ENCODE data around the gene CLCN5. TPM values are rescaled to one million over a fixed set of nuclear protein-coding genes. Genes with fewer than 3 reads are reported as not detected.

The CLCN5 gene
- total RNA-seq, 1 donor from 2014 or later: 15.6 TPM

DNA sequence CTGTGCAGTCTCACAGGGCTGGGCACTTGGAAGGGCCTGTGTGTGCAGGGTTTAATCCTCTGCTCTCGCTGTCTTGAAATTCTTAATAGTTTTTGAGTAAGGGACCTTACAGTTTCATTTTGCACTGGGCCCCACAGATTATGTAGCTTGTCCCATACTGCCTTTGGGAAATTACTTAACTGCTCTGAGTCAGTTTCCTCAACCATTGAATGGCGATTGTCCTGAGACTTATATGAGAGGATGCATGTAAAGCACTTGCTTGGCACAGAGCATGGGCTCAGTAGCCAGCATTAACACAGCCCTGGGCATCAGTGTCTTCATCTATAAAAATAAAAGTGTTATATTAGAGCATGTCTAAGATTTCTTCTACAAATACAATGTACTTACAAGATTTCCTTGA is 55.8 kb downstream of the CLCN5 start:
- DNase-seq (ENCODE audit: low read depth): no peak
- Histone ChIP-seq H3K36me3 (ENCODE audit: control insufficient read depth, insufficient read depth, low read length) (no peaks in the 10 kb centered on the region), H3K27me3 (ENCODE audit: control insufficient read depth, insufficient read depth, low read length) (no peaks in the 10 kb centered on the region), H3K4me3 (ENCODE audit: low read depth, low read length) (no peak overlapping the region)
- TF ChIP-seq, protein P1, sequence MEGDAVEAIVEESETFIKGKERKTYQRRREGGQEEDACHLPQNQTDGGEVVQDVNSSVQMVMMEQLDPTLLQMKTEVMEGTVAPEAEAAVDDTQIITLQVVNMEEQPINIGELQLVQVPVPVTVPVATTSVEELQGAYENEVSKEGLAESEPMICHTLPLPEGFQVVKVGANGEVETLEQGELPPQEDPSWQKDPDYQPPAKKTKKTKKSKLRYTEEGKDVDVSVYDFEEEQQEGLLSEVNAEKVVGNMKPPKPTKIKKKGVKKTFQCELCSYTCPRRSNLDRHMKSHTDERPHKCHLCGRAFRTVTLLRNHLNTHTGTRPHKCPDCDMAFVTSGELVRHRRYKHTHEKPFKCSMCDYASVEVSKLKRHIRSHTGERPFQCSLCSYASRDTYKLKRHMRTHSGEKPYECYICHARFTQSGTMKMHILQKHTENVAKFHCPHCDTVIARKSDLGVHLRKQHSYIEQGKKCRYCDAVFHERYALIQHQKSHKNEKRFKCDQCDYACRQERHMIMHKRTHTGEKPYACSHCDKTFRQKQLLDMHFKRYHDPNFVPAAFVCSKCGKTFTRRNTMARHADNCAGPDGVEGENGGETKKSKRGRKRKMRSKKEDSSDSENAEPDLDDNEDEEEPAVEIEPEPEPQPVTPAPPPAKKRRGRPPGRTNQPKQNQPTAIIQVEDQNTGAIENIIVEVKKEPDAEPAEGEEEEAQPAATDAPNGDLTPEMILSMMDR (IDR thresholded peaks at IDR 0.05; ENCODE audit: insufficient read depth, low read length, poor library complexity, severe bottlenecking): no peak

DNA sequence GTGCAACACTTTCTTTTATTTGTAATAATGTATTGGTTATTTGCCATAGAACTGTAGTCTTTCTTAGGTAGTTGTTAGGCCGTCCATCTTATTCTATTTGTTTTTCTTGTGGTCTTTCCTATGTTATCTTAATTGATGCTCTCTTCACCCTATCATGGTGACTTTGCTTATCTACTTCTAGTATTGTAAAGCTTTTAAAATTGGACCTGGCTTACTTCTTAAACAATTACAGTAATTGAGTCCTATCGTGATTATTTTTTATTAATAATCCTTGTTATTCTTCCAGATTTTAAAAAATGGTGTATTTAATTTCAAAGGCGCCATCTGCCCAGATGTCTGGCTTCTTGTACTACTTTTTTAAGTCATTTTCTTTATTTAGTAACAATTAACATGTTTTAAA is 63.7 kb downstream of the CLCN5 start:
- no peak overlapping the region for H3K4me3 ChIP-seq (ENCODE audit: low read depth, low read length)
- TF ChIP-seq, protein P1 (IDR thresholded peaks at IDR 0.05; ENCODE audit: insufficient read depth, low read length, poor library complexity, severe bottlenecking): no peak
- H3K27me3 ChIP-seq (ENCODE audit: control insufficient read depth, insufficient read depth, low read length): no peaks in the 10 kb centered on the region
- no peaks in the 10 kb centered on the region for H3K36me3 ChIP-seq (ENCODE audit: control insufficient read depth, insufficient read depth, low read length)
- DNase-seq (ENCODE audit: low read depth): no peak

DNA sequence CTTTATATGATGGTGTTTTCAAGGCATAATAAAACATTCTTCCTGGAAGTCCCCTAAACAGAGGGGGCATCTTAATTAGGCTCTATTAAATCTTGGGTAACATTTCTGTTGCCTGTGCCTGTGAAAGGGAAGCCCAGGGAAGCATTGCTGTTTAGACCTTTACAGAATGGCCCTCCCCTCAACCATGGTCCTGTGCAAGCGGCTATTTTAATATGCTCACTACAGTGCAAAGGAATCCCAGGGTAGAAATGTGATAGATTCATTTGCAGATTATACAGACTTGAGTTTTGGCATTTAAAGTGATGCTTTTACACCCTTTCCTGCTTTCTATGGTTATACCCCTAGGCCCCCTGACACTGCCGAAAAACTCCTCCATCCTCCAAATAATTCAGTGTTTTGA is 65.3 kb downstream of the CLCN5 start:
- Histone ChIP-seq H3K36me3 (ENCODE audit: control insufficient read depth, insufficient read depth, low read length) (no peaks in the 10 kb centered on the region), H3K4me3 (ENCODE audit: low read depth, low read length) (no peak overlapping the region), H3K27me3 (ENCODE audit: control insufficient read depth, insufficient read depth, low read length) (no peaks in the 10 kb centered on the region)
- no peak for DNase-seq (ENCODE audit: low read depth)
- TF ChIP-seq, protein P1 (IDR thresholded peaks at IDR 0.05; ENCODE audit: insufficient read depth, low read length, poor library complexity, severe bottlenecking): no peak

DNA sequence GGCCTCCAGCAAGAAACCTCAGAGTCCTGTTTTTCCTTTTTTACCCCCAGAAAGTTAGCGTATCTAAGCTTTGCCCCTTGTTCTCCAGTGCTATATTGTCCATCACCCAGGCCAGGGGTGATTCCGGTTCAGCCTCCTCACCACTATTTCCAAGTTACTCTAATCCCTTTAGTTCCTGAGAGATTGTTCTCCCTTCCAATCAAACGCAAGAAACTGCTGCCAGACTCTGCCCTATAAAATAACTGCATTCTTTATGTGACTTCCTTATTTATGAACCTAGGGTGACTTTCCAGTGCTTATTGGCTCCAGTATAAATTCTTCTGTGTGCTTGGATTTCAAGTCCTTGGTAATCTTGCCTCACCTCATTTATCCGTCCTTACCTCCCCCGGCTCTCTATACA is 65.7 kb downstream of the CLCN5 start:
- no peak for DNase-seq (ENCODE audit: low read depth)
- no peak overlapping the region for H3K4me3 ChIP-seq (ENCODE audit: low read depth, low read length)
- no peaks in the 10 kb centered on the region for H3K27me3 ChIP-seq (ENCODE audit: control insufficient read depth, insufficient read depth, low read length)
- no peaks in the 10 kb centered on the region for H3K36me3 ChIP-seq (ENCODE audit: control insufficient read depth, insufficient read depth, low read length)
- TF ChIP-seq, protein P1 (IDR thresholded peaks at IDR 0.05; ENCODE audit: insufficient read depth, low read length, poor library complexity, severe bottlenecking): no peak

DNA sequence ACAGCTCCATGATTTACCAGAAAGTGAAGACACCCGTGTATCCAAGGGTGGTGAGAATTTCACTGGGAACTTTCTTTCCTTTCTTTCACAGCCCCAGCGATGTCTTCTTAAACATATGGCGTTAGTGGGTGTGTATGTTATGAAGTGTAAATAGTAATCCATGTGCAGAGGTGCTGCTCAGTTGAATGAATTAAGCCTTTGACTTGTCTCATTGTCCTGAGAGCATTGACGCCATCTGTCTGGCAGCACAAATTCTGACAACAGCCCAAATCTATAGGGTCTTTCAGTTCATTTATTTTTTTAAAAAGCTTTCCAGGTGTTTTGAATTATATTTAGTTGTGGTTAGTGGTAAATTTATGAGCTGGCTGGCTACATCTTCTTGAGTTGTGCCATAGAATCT is 69.4 kb downstream of the CLCN5 start:
- Histone ChIP-seq H3K36me3 (ENCODE audit: control insufficient read depth, insufficient read depth, low read length) (no peaks in the 10 kb centered on the region), H3K4me3 (ENCODE audit: low read depth, low read length) (no peak overlapping the region), H3K27me3 (ENCODE audit: control insufficient read depth, insufficient read depth, low read length) (no peaks in the 10 kb centered on the region)
- TF ChIP-seq, protein P1 (IDR thresholded peaks at IDR 0.05; ENCODE audit: insufficient read depth, low read length, poor library complexity, severe bottlenecking): no peak
- no peak for DNase-seq (ENCODE audit: low read depth)

DNA sequence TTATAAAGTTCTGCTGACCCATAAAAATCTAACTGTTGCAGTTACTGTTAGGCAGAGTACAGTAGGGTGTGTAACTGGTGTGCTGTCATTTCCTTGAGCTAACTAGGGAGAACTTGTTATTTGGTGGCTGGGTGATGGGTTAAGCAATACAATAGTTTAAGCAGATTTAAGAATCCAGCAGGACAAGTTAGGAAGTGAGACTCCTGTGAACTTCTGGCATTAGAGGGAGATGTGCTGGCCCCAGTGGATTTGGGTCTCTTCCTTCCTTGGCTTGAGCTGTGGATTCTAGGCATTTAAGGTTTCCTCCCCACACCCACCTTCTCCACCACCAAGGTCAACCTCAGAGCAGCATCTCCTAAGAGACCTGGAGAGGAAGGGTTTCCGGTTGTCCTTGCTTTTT is 70.5 kb downstream of the CLCN5 start:
- H3K4me3 ChIP-seq (ENCODE audit: low read depth, low read length): no peak overlapping the region
- TF ChIP-seq, protein P1 (IDR thresholded peaks at IDR 0.05; ENCODE audit: insufficient read depth, low read length, poor library complexity, severe bottlenecking): no peak
- DNase-seq (ENCODE audit: low read depth): no peak
- H3K36me3 ChIP-seq (ENCODE audit: control insufficient read depth, insufficient read depth, low read length): no peaks in the 10 kb centered on the region
- no peaks in the 10 kb centered on the region for H3K27me3 ChIP-seq (ENCODE audit: control insufficient read depth, insufficient read depth, low read length)
